Ovary (tissue), 9 donors: Measurements from ENCODE around the gene TMEM151B. TPM values are rescaled to one million over a fixed set of nuclear protein-coding genes. Genes with fewer than 3 reads are reported as not detected.

Experiments used
- DNase-seq, 5 donors: peaks; one replicate each; pipeline ENCODE4 v3.0.0-alpha.2; 2019 to 2020
- H3K27ac ChIP-seq, 2 donors: fragments of 200-600 bp; one replicate each; pipeline versions ENCODE4 v1.5.1 to v1.8.0; 2019 to 2022
- H3K27me3 ChIP-seq: fragments of 200-600 bp; one replicate; pipeline ENCODE4 v1.8.0; 2022
- H3K36me3 ChIP-seq: fragments of 200-600 bp; sonication (generic); one replicate; pipeline ENCODE4 v1.5.1; 2019
- H3K4me1 ChIP-seq: one replicate; pipeline ENCODE4 v1.8.1; 2013; ENCODE audit warnings: mild to moderate bottlenecking, moderate library complexity; ENCODE audit not compliant: insufficient read depth
- H3K4me3 ChIP-seq: fragments of 200-600 bp; sonication (generic); one replicate; pipeline ENCODE4 v1.5.1; 2017
- H3K9me3 ChIP-seq, 2 donors: fragments of 200-600 bp in 1 of 2; sonication (generic) in 1 of 2; one replicate each; pipeline versions ENCODE4 v1.5.1 to v1.8.1; 2013 to 2019; ENCODE audit warnings: mild to moderate bottlenecking in 1 of 2, moderate library complexity in 1 of 2
- CTCF ChIP-seq, 3 donors: fragments of 450-650 bp in 2 of 3; fragments of 200-600 bp in 1 of 3; IDR thresholded peaks; one replicate each; pipeline versions ENCODE4 v1.5.1 to v1.8.0; 2016 to 2022; ENCODE audit warnings: antibody characterized with exemption in 3 of 3, mild to moderate bottlenecking in 1 of 3
- EP300 ChIP-seq: sonication (generic); formaldehyde crosslinking; IDR thresholded peaks from one replicate; pipeline ENCODE4 v1.6.1; 2017; ENCODE audit warnings: antibody characterized with exemption
- POLR2A ChIP-seq: fragments of 450-650 bp; IDR thresholded peaks from one replicate; pipeline ENCODE4 v1.6.1; 2017; ENCODE audit warnings: antibody characterized with exemption, mild to moderate bottlenecking, moderate library complexity
- WGBS, 3 donors: extraction: QIAGEN DNeasy Blood & Tissue Kit in 1 of 3; methylation state at CpG; one replicate each; pipeline versions ENCODE4 v1.1.5 to v1.1.7; 2013 to 2017; 5-methylcytosine and 5-hydroxymethylcytosine counted together
- intact Hi-C, 4 donors: fragments of 100-400 bp; cut with DNase I; formaldehyde crosslinking; loops; one replicate each; pipeline versions ENCODE4 v1.11.0 to v1.15.1; 2022 to 2023
- polyA plus RNA-seq, 2 donors: library from polyadenylated mRNA; stranded (reverse); fragments of 200-250 nt in 1 of 2; fragments of 350-450 nt in 1 of 2; fragmentation: Illumina TruSeq in 1 of 2; extraction: RNeasy Lipid Tissue Mini Kit (QIAGEN cat#74804) in 1 of 2; gene quantifications; one replicate each; pipeline ENCODE4 v1.2.3, GENCODE V29; 2013 to 2014
- total RNA-seq, 7 donors: library from RNA; depleted of rRNA in 2 of 7; stranded (reverse); fragments of >200 nt in 2 of 7; fragmentation: NEBNext Ultra II Directional in 3 of 7; extraction: Animal tissue kit (Norgen Biotek cat#: 25700) in 3 of 7; gene quantifications; one replicate each; pipeline versions ENCODE4 v1.1.0 to v1.2.4, GENCODE V29; 2016 to 2023
- donor health status: DM: no; HTN: no; CAD: no; lungs with moderate emphysema.
- donor health status: DM: no; HTN: no; CAD: no.
- donor health status: Bipolar disorder and iron deficiency.
- donor health status: DM: yes; HTN: yes; CAD: no.
- donor health status: DM: no; HTN: no; CAD: no.
- donor health status: DM: yes; HTN: yes; CAD: no.

TMEM151B gene
- total and polyA plus RNA-seq, 9 donors: under 0.01 to 0.12 (median 0.05) TPM; not detected in 4

- no peaks in the 10 kb centered on the region for H3K4me1 ChIP-seq
- H3K36me3 ChIP-seq: no peaks in the 10 kb centered on the region
- DNase-seq: no peak
- H3K9me3 ChIP-seq: no peaks in the 10 kb centered on the region
- WGBS, 3 donors: 21 to 33% (median 32%) methylated on average over 20 of the region's 20 CpGs
- H3K27me3 ChIP-seq: no peaks in the 10 kb centered on the region
- no peak overlapping the region for H3K4me3 ChIP-seq
- no peak overlapping the region for H3K27ac ChIP-seq
- intact Hi-C loops: no loop called here
- TF ChIP-seq POLR2A: no peak
- TF ChIP-seq EP300: no peak
- no peak for TF ChIP-seq CTCF (IDR thresholded peaks at IDR 0.05)
Measured at GRCh38 chr6:44298055-44298803, 28.0 kb downstream of the TMEM151B start.

DNA sequence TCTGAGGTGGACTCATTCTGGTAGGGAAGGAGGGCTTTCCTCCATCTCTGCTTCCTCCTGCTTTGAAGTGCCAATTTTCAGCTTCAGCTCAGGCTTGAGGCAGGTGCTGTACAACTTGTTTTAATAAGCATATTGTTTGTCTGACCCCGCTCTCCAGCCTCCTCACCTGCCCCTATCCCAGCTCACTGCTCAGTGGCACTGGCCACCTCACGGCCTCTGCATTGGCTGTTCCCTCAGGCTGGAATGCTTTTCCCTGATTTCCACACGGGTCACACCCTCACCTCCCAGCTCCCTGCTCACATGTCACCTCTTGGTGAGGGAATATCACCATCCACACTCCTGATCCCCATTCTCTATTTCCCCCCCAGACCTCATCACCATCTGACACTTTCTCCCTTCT, 28.6 kb downstream of the TMEM151B start:
- Histone ChIP-seq H3K27ac (no peak overlapping the region), H3K4me1 (no peaks in the 10 kb centered on the region), H3K27me3 (no peaks in the 10 kb centered on the region), H3K4me3 (no peak overlapping the region), H3K36me3 (no peaks in the 10 kb centered on the region), H3K9me3 (no peaks in the 10 kb centered on the region)
- TF ChIP-seq EP300 (no peak), CTCF (IDR thresholded peaks at IDR 0.05) (no peak)
- no peak for DNase-seq
- intact Hi-C loops: no loop called here
- 74 to 86% (median 78%) methylated on average over 3 of the region's 3 CpGs for WGBS, 3 donors

DNA sequence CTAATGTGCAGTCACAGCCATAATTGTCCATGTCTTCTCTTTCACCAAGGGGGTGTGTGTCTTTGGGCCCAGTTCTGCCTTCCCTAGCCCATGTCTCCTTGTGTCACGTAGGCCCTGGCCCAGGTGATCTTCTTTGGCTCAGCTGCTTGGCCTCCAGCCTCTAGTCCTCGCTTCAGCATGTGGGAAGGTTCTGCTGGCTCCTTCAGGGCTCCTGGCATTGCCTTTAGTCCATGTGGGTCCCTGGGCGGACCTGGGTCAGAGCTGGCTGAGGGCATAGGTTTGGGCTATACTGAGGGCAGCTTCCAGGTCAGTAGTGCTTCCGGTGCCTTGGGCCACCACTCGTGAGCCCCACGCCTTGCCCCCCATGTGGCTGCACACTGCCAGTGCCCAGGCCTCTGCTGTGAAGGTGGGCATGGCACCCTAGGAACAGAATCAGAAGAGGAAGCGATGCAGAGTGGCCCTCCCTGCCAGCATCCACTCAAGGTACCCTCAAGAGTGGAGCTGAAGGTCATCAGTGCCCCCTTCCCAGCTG, 30.1 kb downstream of the TMEM151B start:
- H3K36me3 ChIP-seq: no peaks in the 10 kb centered on the region
- H3K27ac ChIP-seq: no peak overlapping the region
- no peaks in the 10 kb centered on the region for H3K27me3 ChIP-seq
- TF ChIP-seq EP300: no peak
- no peak for TF ChIP-seq POLR2A
- TF ChIP-seq CTCF (IDR thresholded peaks at IDR 0.05): no peak
- 80 to 83% (median 80%) methylated on average over 7 of the region's 7 CpGs for WGBS, 3 donors
- no peak for DNase-seq
- no peak overlapping the region for H3K4me3 ChIP-seq
- no peaks in the 10 kb centered on the region for H3K4me1 ChIP-seq
- intact Hi-C loops: no loop called here
- no peaks in the 10 kb centered on the region for H3K9me3 ChIP-seq

- no peak for DNase-seq
- no peaks in the 10 kb centered on the region for H3K36me3 ChIP-seq
- TF ChIP-seq EP300: no peak
Measured at GRCh38 chr6:44301106-44301505, 30.9 kb downstream of the TMEM151B start.

More at GRCh38 chr6:44301106-44301505, 30.9 kb downstream of the TMEM151B start:
- 88 to 95% (median 88%) methylated on average over 8 of the region's 8 CpGs for WGBS, 3 donors
- intact Hi-C loops: no loop called here
- H3K27ac ChIP-seq: no peak overlapping the region
- H3K27me3 ChIP-seq: no peaks in the 10 kb centered on the region
- no peaks in the 10 kb centered on the region for H3K9me3 ChIP-seq
- no peak overlapping the region for H3K4me3 ChIP-seq
- H3K4me1 ChIP-seq: no peaks in the 10 kb centered on the region
